Testis (tissue), 3 donors: ENCODE measurements around the gene ZNF804B. TPM values are rescaled to one million over a fixed set of nuclear protein-coding genes. Genes with fewer than 3 reads are reported as not detected.

Experiments
- DNase-seq: peaks from one replicate; pipeline ENCODE4 v3.0.0-alpha.2; 2019
- H3K27ac ChIP-seq, 2 donors: fragments of 200-600 bp; sonication (generic); one replicate each; pipeline ENCODE4 v1.5.1; 2019
- H3K27me3 ChIP-seq: fragments of 200-600 bp; sonication (generic); one replicate; pipeline ENCODE4 v1.5.1; 2019
- H3K36me3 ChIP-seq: fragments of 200-600 bp; sonication (generic); one replicate; pipeline ENCODE4 v1.5.1; 2017; ENCODE audit warnings: low read depth; ENCODE audit errors: missing control alignments
- H3K4me1 ChIP-seq: fragments of 200-600 bp; sonication (generic); one replicate; pipeline ENCODE4 v1.5.1; 2019
- H3K4me3 ChIP-seq, 2 donors: fragments of 200-600 bp; sonication (generic); one replicate each; pipeline ENCODE4 v1.5.1; 2017 to 2019
- H3K9me3 ChIP-seq: fragments of 200-600 bp; sonication (generic); one replicate; pipeline ENCODE4 v1.5.1; 2017
- POLR2A ChIP-seq: fragments of 450-650 bp; IDR thresholded peaks from one replicate; pipeline ENCODE4 v1.6.1; 2017; ENCODE audit warnings: antibody characterized with exemption, mild to moderate bottlenecking, moderate library complexity
- WGBS, 2 donors: methylation state at CpG; one replicate each; pipeline ENCODE4 v1.1.5; 2018; 5-methylcytosine and 5-hydroxymethylcytosine counted together
- intact Hi-C: fragments of 100-400 bp; cut with DNase I; formaldehyde crosslinking; loops from one replicate; pipeline ENCODE4 v1.15.1; 2023; ENCODE audit warnings: low total_unique reads
- polyA plus RNA-seq: library from polyadenylated mRNA; stranded (reverse); fragments of 350-450 nt; fragmentation: Illumina TruSeq; extraction: RNeasy Lipid Tissue Mini Kit (QIAGEN cat#74804); gene quantifications from one replicate; pipeline ENCODE4 v1.2.3, GENCODE V29; 2014; ENCODE audit warnings: low read depth, low replicate concordance; ENCODE audit not compliant: insufficient read depth
- total RNA-seq, 2 donors: library from RNA; depleted of rRNA; stranded (reverse); fragments of >200 nt; gene quantifications; one replicate each; pipeline ENCODE4 v1.2.3, GENCODE V29; 2016
- TF ChIP-seq, protein P1 (sequence below), 3 experiments: fragments of 450-650 bp in 2 of 3; fragments of 200-600 bp in 1 of 3; sonication (generic) in 1 of 3; IDR thresholded peaks; one replicate each; pipeline ENCODE4 v1.5.1; 2016 to 2019; ENCODE audit warnings: antibody characterized with exemption in 3 of 3, mild to moderate bottlenecking in 2 of 3, moderate library complexity in 1 of 3

The ZNF804B gene
- total and polyA plus RNA-seq, 3 donors from 2014 or later: 0.39 to 0.43 TPM; not detected in 1

DNA sequence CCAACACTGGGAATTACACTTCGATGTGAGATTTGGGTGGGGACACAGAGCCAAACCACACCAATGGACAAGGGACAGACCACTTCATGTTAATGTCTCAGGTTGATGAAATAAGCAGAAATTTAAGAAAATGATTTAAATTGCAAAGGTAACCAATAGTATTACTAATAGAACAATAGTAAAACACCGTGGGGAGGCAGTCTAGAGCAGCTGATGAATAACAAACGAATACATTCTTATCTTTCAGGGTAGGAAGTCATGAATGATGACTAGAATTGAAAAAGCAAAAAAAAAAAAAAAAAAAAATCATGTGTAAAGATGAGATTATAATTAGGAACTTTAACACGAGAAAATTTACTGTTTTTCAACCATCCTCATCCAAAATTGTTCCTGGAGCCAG is 207.9 kb downstream of the ZNF804B start:
- Histone ChIP-seq H3K9me3 (no peaks in the 10 kb centered on the region), H3K4me1 (no peaks in the 10 kb centered on the region), H3K36me3 (no peaks in the 10 kb centered on the region), H3K27ac (no peak overlapping the region), H3K4me3 (no peak overlapping the region), H3K27me3 (no peaks in the 10 kb centered on the region)
- WGBS, 2 donors: 75 to 91% methylated on average over 4 of the region's 4 CpGs
- no peak for DNase-seq
- intact Hi-C loops: no loop called here
- no peak for TF ChIP-seq POLR2A
- TF ChIP-seq, protein P1, sequence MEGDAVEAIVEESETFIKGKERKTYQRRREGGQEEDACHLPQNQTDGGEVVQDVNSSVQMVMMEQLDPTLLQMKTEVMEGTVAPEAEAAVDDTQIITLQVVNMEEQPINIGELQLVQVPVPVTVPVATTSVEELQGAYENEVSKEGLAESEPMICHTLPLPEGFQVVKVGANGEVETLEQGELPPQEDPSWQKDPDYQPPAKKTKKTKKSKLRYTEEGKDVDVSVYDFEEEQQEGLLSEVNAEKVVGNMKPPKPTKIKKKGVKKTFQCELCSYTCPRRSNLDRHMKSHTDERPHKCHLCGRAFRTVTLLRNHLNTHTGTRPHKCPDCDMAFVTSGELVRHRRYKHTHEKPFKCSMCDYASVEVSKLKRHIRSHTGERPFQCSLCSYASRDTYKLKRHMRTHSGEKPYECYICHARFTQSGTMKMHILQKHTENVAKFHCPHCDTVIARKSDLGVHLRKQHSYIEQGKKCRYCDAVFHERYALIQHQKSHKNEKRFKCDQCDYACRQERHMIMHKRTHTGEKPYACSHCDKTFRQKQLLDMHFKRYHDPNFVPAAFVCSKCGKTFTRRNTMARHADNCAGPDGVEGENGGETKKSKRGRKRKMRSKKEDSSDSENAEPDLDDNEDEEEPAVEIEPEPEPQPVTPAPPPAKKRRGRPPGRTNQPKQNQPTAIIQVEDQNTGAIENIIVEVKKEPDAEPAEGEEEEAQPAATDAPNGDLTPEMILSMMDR (IDR thresholded peaks at IDR 0.05): no peak

DNA sequence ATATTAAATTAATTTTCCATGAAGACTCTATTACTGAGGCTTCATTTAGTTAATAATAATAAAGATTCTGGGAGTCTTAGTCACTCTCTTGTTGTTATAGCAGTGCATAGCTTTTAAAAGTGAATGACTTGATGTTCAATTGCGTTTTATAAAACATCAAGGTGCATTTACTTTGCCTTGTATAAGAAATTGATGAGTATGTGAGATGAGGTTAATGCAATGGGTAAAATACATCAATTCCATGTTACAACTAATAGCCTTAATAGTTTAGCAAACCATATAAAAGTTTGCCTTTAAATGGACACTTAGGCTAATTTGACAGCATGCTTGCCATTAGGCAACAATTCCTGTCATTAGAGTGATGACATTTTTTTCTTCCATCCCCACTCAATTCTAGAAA is 209.7 kb downstream of the ZNF804B start:
- no peak for DNase-seq
- Histone ChIP-seq H3K4me3 (no peak overlapping the region), H3K27me3 (no peaks in the 10 kb centered on the region), H3K36me3 (no peaks in the 10 kb centered on the region), H3K27ac (no peak overlapping the region), H3K4me1 (no peaks in the 10 kb centered on the region), H3K9me3 (no peaks in the 10 kb centered on the region)
- TF ChIP-seq POLR2A: no peak
- TF ChIP-seq, protein P1 (IDR thresholded peaks at IDR 0.05): no peak
- intact Hi-C loops: no loop called here
- WGBS, 2 donors: 84 to 90% methylated on average over 1 of the region's 1 CpG

DNA sequence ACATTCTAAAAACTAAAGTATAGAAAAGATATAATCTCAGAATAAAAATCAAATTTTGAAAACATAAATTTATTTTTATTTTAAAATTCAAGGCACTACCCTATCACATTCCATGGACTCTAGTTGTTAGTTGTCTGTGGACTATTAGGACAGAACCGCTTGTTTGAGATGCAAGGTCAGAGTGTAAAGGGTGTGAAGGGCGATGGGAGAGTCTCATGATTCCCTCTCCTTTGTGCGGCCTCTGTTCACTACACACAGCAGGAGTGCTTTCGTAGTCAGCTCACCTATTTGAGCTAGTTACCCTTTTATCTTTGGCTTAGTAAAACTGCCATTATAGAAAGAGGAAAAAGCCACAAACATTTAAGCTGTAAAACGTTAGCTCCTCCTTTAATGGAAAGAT is 225.8 kb downstream of the ZNF804B start:
- no peaks in the 10 kb centered on the region for H3K4me1 ChIP-seq
- no peaks in the 10 kb centered on the region for H3K36me3 ChIP-seq
- no peaks in the 10 kb centered on the region for H3K27me3 ChIP-seq
- H3K27ac ChIP-seq: no peak overlapping the region
- no peak overlapping the region for H3K4me3 ChIP-seq
- no peaks in the 10 kb centered on the region for H3K9me3 ChIP-seq
- intact Hi-C loops: no loop called here
- DNase-seq: no peak
- TF ChIP-seq, protein P1 (IDR thresholded peaks at IDR 0.05): no peak
- TF ChIP-seq POLR2A: no peak
- WGBS, 2 donors: 87 to 93% methylated on average over 5 of the region's 5 CpGs

DNA sequence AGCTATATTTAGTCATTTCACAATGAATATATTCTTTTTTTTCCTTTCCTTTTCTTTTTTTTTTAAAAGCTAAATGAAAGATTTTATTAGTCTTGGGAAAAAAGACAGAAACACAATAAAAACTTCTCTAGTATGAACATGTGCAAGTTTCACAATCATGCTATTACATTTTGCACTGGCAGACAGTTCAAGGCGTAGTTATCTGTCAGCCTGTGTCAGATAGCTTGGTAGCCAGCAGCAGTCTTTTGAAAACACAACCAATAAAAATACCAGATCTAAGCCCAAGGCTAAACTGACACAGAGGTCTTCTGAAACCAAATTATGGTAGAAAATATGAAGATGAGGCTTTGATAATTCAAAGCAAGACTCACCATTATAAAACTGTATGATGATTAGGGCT is 241.8 kb downstream of the ZNF804B start:
- H3K9me3 ChIP-seq: no peaks in the 10 kb centered on the region
- no peak overlapping the region for H3K27ac ChIP-seq
- no peaks in the 10 kb centered on the region for H3K27me3 ChIP-seq
- intact Hi-C loops: no loop called here
- H3K36me3 ChIP-seq: no peaks in the 10 kb centered on the region
- H3K4me3 ChIP-seq: no peak overlapping the region
- no peak for DNase-seq
- 76 to 85% methylated on average over 1 of the region's 1 CpG for WGBS, 2 donors
- H3K4me1 ChIP-seq: no peaks in the 10 kb centered on the region
- TF ChIP-seq, protein P1 (IDR thresholded peaks at IDR 0.05): no peak
- no peak for TF ChIP-seq POLR2A
